Endothelial cell of umbilical vein (primary cell): ENCODE data around the gene RRP8. TPM values are rescaled to one million over a fixed set of nuclear protein-coding genes. Genes with fewer than 3 reads are reported as not detected.

ENCODE experiments used
- BruUV-seq: library from RNA; stranded (reverse); fragments of 400-500 nt; replicated peaks from 2 replicates; lab custom pipeline; 2021; lab: Mats Ljungman, UMichigan
- CTCF ChIA-PET: fragments of 300-600, 350-600 bp; sonication (Branson Sonifier 250); formaldehyde crosslinking; loops from one replicate; lab custom pipeline; 2021; ENCODE audit warnings: antibody characterized with exemption, inconsistent platforms; lab: Charles Lee
- POLR2A ChIA-PET: fragments of 300-600, 350-600 bp; sonication (Branson Sonifier 250); formaldehyde crosslinking; loops from one replicate; lab custom pipeline; 2021; ENCODE audit warnings: antibody characterized with exemption, inconsistent platforms; lab: Charles Lee
- DNase-seq: peaks from one replicate; pipeline ENCODE4 v3.0.0-alpha.2; 2011; ENCODE audit warnings: low read depth, low spot score
- FAIRE-seq: peaks from 2 replicates; lab custom pipeline; 2011; peaks lifted over from hg19 to GRCh38; lab: Jason Lieb, UNC
- H2AFZ ChIP-seq: 2 replicates; pipeline ENCODE4 v1.6.0; 2012; ENCODE audit warnings: low read depth, low read length, control low read depth, inconsistent platforms
- H3K27ac ChIP-seq: 2 replicates; pipeline ENCODE4 v1.5.1; 2011; ENCODE audit warnings: low read depth, mild to moderate bottlenecking, control low read depth, low read length, moderate library complexity; ENCODE audit not compliant: insufficient read depth
- H3K27me3 ChIP-seq, 2 experiments: 2 replicates each; pipeline versions ENCODE4 v1.6.0 to v1.6.1; 2011; ENCODE audit warnings: low read length in 2 of 2, mixed read lengths in 1 of 2; ENCODE audit not compliant: control insufficient read depth in 2 of 2, insufficient read depth in 2 of 2
- H3K36me3 ChIP-seq, 2 experiments: 2 replicates in 1 of 2; 3 replicates in 1 of 2; pipeline ENCODE4 v1.5.1; 2011; ENCODE audit warnings: low read length in 2 of 2, mild to moderate bottlenecking in 1 of 2, moderate library complexity in 1 of 2; ENCODE audit not compliant: control insufficient read depth in 2 of 2, insufficient read depth in 2 of 2; ENCODE audit errors: extremely low read depth in 1 of 2
- H3K4me1 ChIP-seq: 3 replicates; pipeline ENCODE4 v1.5.1; 2011; ENCODE audit warnings: mild to moderate bottlenecking, low read length; ENCODE audit not compliant: control insufficient read depth, insufficient read depth; ENCODE audit errors: extremely low read depth
- H3K4me2 ChIP-seq: 2 replicates; pipeline ENCODE4 v1.6.1; 2011; ENCODE audit warnings: low read length, control low read depth, mixed read lengths; ENCODE audit not compliant: insufficient read depth
- H3K4me3 ChIP-seq, 3 experiments: fragments of 200-600 bp in 1 of 3; sonication (generic), shearing (Covaris generic) in 1 of 3; replicated peaks in 1 of 3; 2 replicates each; pipeline ENCODE4 v1.5.1; 2011 to 2016; ENCODE audit warnings: control low read depth in 3 of 3, low read length in 3 of 3, mild to moderate bottlenecking in 2 of 3, inconsistent platforms in 1 of 3, low read depth in 1 of 3, moderate library complexity in 1 of 3; ENCODE audit not compliant: insufficient read depth in 1 of 3
- H3K79me2 ChIP-seq: 2 replicates; pipeline ENCODE4 v1.6.0; 2012; ENCODE audit warnings: low read length, inconsistent platforms; ENCODE audit not compliant: control insufficient read depth, insufficient read depth
- H3K9ac ChIP-seq: replicated peaks from 2 replicates; pipeline ENCODE3; 2011; ENCODE audit warnings: low read length, control low read depth; ENCODE audit not compliant: insufficient read depth; ENCODE audit errors: extremely low read depth
- H3K9me1 ChIP-seq: replicated peaks from 3 replicates; pipeline ENCODE4 v1.6.0; 2011; ENCODE audit warnings: mild to moderate bottlenecking, low read length; ENCODE audit not compliant: control insufficient read depth, insufficient read depth; ENCODE audit errors: extremely low read depth
- H3K9me3 ChIP-seq: replicated peaks from 2 replicates; pipeline ENCODE4 v1.5.1; 2012; ENCODE audit warnings: low read length, inconsistent platforms; ENCODE audit not compliant: control insufficient read depth, insufficient read depth
- H4K20me1 ChIP-seq: replicated peaks from 2 replicates; pipeline ENCODE3; 2011; ENCODE audit warnings: mild to moderate bottlenecking, low read length; ENCODE audit not compliant: control insufficient read depth, insufficient read depth; ENCODE audit errors: extremely low read depth
- CTCF ChIP-seq, 2 donors: IDR thresholded peaks; 1 replicate in 1 of 2; 2 replicates in 1 of 2; pipeline ENCODE4 v1.5.1; 2011; ENCODE audit warnings: low read length in 2 of 2, mild to moderate bottlenecking in 2 of 2, moderate library complexity in 2 of 2, control low read depth in 1 of 2, inconsistent platforms in 1 of 2, low read depth in 1 of 2; ENCODE audit not compliant: insufficient read depth in 1 of 2; ENCODE audit errors: extremely low read depth in 1 of 2
- EZH2 ChIP-seq: IDR thresholded peaks from 2 replicates; pipeline ENCODE4 v1.6.1; 2012; ENCODE audit warnings: borderline replicate concordance, low read depth, mild to moderate bottlenecking, moderate library complexity, low read length, inconsistent platforms; ENCODE audit not compliant: severe bottlenecking
- FOS ChIP-seq: IDR thresholded peaks from 2 replicates; pipeline ENCODE4 v1.6.1; 2011; ENCODE audit warnings: mild to moderate bottlenecking, low read length, moderate library complexity, borderline replicate concordance; ENCODE audit not compliant: insufficient read depth
- JUN ChIP-seq: IDR thresholded peaks from 2 replicates; pipeline ENCODE4 v1.6.1; 2011; ENCODE audit warnings: borderline replicate concordance, low read depth; ENCODE audit not compliant: insufficient read length, insufficient read depth
- MAX ChIP-seq: IDR thresholded peaks from 2 replicates; pipeline ENCODE4 v1.6.1; 2011; ENCODE audit not compliant: insufficient read depth, insufficient read length
- MYC ChIP-seq: IDR thresholded peaks from one replicate; pipeline ENCODE4 v1.6.1; 2011; ENCODE audit warnings: mild to moderate bottlenecking, low read depth, low read length
- POLR2A ChIP-seq: IDR thresholded peaks from 2 replicates; pipeline ENCODE4 v1.6.1; 2012; ENCODE audit warnings: low read depth, mild to moderate bottlenecking, control low read depth, low read length
- POLR2AphosphoS5 ChIP-seq: IDR thresholded peaks from 2 replicates; pipeline ENCODE4 v1.6.1; 2012; ENCODE audit warnings: low read depth, mild to moderate bottlenecking, control low read depth, low read length, moderate library complexity; ENCODE audit not compliant: insufficient read depth
- dilution Hi-C: fragments of 300-500 bp; cut with MboI; formaldehyde crosslinking; loops from one replicate; pipeline ENCODE4 v1.15.0; 2019; ENCODE audit warnings: low sequenced_read_pairs; ENCODE audit not compliant: extremely low pct_ligation_motif_present
- intact Hi-C: fragments of 100-400 bp; cut with micrococcal nuclease; formaldehyde crosslinking; loops from one replicate; pipeline ENCODE4 v1.10.0; 2022
- polyA plus RNA-seq, 4 experiments: library from polyadenylated mRNA; depleted of rRNA in 3 of 4; stranded (reverse) in 3 of 4; unstranded in 1 of 4; fragments of >200 nt; gene quantifications; 2 replicates each; pipeline versions ENCODE4 v1.2.1 to v1.2.3, GENCODE V29; 2011 to 2012; ENCODE audit warnings: missing spikeins in 1 of 4
- total RNA-seq: library from RNA; stranded (reverse); gene quantifications from 2 replicates; pipeline ENCODE4 v1.2.3, GENCODE V29; 2021

RRP8 gene
- total and polyA plus RNA-seq, 2 donors (not counting 3 experiments of a cell fraction or from before 2014, with no cell fraction given), result 6.4 to 19.4 TPM

GRCh38 chr11:6563667-6564066 is 39.7 kb downstream of the RRP8 start:
- no peak overlapping the region for H3K27ac ChIP-seq
- no TSS peak for BruUV-seq
- no peaks in the 10 kb centered on the region for H3K9me1 ChIP-seq
- H3K36me3 ChIP-seq, result no peaks in the 10 kb centered on the region
- ChIA-PET CTCF (interaction anchor here (1.6 to 2.3 kb wide), 2 partner anchors 12 to 33 kb away, joined by 6 to 9 read pairs; no protein-coding TSS in a partner anchor), POLR2A (no interaction called here)
- FAIRE-seq (no peak), DNase-seq (no peak)
- H2AFZ ChIP-seq, result no peak overlapping the region
- intact Hi-C loops (no loop called here), dilution Hi-C loops (no loop called here)
- H3K9me3 ChIP-seq, result no peaks in the 10 kb centered on the region
- H4K20me1 ChIP-seq, result no peaks in the 10 kb centered on the region
- no peaks in the 10 kb centered on the region for H3K27me3 ChIP-seq
- TF ChIP-seq EZH2 (no peak), MAX (no peak), JUN (no peak), POLR2AphosphoS5 (no peak), CTCF (IDR thresholded peaks at IDR 0.05; ENCODE audit: extremely low read depth in 1 of 2, insufficient read depth in 1 of 2, low read depth in 1 of 2, low read length in 2 of 2) (no peak), MYC (no peak), POLR2A (no peak), FOS (no peak)
- no peak overlapping the region for H3K4me3 ChIP-seq
- H3K79me2 ChIP-seq, result no peaks in the 10 kb centered on the region
- no peak overlapping the region for H3K9ac ChIP-seq
- H3K4me2 ChIP-seq, result no peak overlapping the region
- peaks cover 4% of the 10 kb centered on the region for H3K4me1 ChIP-seq
